NCI-H1694 (cell line): ENCODE results near the gene YIPF2.

Source experiments
- DNase-seq: peaks from one replicate; lab custom pipeline; 2025; lab: John Stamatoyannopoulos, UW

Gene YIPF2

DNA sequence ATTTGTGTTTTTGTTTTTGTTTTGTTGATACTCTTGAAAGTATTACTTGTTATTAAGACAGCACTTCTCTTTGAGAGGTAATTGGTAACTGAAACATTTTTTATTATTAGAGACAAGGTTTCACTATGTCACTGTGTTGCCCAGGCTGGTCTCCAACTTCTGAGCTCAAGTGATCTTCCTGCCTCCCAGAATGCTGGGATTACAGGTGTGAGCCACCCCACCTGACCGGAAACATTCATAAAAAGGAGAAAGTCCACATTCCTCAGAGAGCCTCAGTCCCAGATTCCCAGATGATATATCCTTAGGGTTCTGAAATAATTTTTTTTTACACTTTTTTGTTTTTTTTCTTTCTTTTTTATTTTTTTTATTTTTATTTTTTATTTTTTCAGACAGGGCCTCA is 54.4 kb downstream of the YIPF2 start:
- DNase-seq: no peak

DNA sequence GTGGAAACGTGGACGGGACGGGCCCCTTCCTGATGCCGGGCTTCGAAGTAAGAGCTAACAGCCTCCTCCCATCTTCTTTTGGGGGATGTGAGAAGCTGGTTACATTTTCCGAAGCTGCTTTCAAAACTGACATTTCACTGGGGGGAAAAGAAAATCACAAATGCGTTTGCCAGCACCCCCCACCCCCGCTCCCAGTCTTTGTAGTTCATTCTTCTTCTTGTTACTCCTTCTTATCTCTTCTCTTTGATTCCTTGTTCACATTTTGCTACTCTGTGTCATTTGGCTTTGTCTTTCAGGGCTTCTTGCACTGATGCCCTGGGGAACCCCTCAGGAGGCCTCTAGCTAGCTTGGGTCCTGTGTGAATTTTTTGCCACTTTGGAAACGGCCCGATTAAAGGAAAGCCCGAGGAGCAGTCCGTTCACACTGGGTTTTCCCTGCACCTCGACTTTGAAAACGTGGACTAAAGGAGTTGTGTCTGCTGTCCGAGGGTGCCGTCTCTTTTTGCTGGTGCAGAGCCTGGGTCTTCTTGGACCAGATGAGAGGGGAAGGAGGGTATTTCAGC is 55.8 kb downstream of the YIPF2 start:
- no peak for DNase-seq
